Trophoblast cell (in vitro differentiated cells and primary cell): ENCODE measurements around the gene UBE2I.
A peak's percentile ranks its signal among the peaks of the same experiment; 100 is the strongest.
"Not testable (repeated sequence)": the region's sequence is repeated elsewhere in the genome, so short reads cannot be mapped to it uniquely, and the experiment has no call there.

Source experiments
- DNase-seq, 2 donors: peaks; one replicate each; pipeline ENCODE4 v3.0.0-alpha.2; 2016
- H2AFZ ChIP-seq: 2 replicates; pipeline ENCODE4 v1.6.1; 2013; ENCODE audit warnings: low read length, moderate library complexity, mild to moderate bottlenecking; ENCODE audit not compliant: insufficient read depth, poor library complexity
- H2AK5ac ChIP-seq: 2 replicates; pipeline ENCODE4 v1.6.1; 2013; ENCODE audit warnings: mild to moderate bottlenecking, low read length
- H2BK120ac ChIP-seq: 2 replicates; pipeline ENCODE4 v1.6.1; 2013; ENCODE audit warnings: low read length, mild to moderate bottlenecking, moderate library complexity; ENCODE audit not compliant: insufficient read depth, poor library complexity
- H2BK12ac ChIP-seq: 2 replicates; pipeline ENCODE4 v1.6.1; 2013; ENCODE audit warnings: mild to moderate bottlenecking, low read length, moderate library complexity
- H2BK5ac ChIP-seq: 2 replicates; pipeline ENCODE4 v1.6.1; 2013; ENCODE audit warnings: low read length, low read depth, moderate library complexity, mild to moderate bottlenecking; ENCODE audit not compliant: poor library complexity
- H3K14ac ChIP-seq: 2 replicates; pipeline ENCODE4 v1.6.1; 2013; ENCODE audit warnings: mild to moderate bottlenecking, low read length
- H3K18ac ChIP-seq: 2 replicates; pipeline ENCODE4 v1.6.1; 2013; ENCODE audit warnings: mild to moderate bottlenecking, low read length
- H3K23ac ChIP-seq: 2 replicates; pipeline ENCODE4 v1.6.1; 2013; ENCODE audit warnings: low read length
- H3K27ac ChIP-seq: 2 replicates; pipeline ENCODE4 v1.5.1; 2013; ENCODE audit warnings: low read depth, mild to moderate bottlenecking, inconsistent platforms, low read length, moderate library complexity
- H3K27me3 ChIP-seq: 2 replicates; pipeline ENCODE4 v1.6.1; 2013; ENCODE audit warnings: inconsistent platforms, mild to moderate bottlenecking, low read length, moderate library complexity; ENCODE audit not compliant: insufficient read depth
- H3K36me3 ChIP-seq, 2 experiments: 1 replicate in 1 of 2; 2 replicates in 1 of 2; pipeline ENCODE4 v1.6.1; 2013; ENCODE audit warnings: low read length in 2 of 2, mild to moderate bottlenecking in 2 of 2, moderate library complexity in 1 of 2; ENCODE audit not compliant: insufficient read depth in 2 of 2, control insufficient read depth in 1 of 2
- H3K4ac ChIP-seq: 2 replicates; pipeline ENCODE4 v1.6.1; 2013; ENCODE audit warnings: low read depth, mild to moderate bottlenecking, low read length, moderate library complexity
- H3K4me1 ChIP-seq, 2 experiments: 1 replicate in 1 of 2; 2 replicates in 1 of 2; pipeline ENCODE4 v1.6.1; 2013; ENCODE audit warnings: low read length in 2 of 2, mild to moderate bottlenecking in 2 of 2, moderate library complexity in 1 of 2; ENCODE audit not compliant: insufficient read depth in 2 of 2, control insufficient read depth in 1 of 2
- H3K4me2 ChIP-seq: 2 replicates; pipeline ENCODE4 v1.6.1; 2013; ENCODE audit warnings: inconsistent platforms, mild to moderate bottlenecking, low read length, moderate library complexity
- H3K4me3 ChIP-seq: 2 replicates; pipeline ENCODE4 v1.5.1; 2013; ENCODE audit warnings: mild to moderate bottlenecking, low read depth, low read length, inconsistent platforms
- H3K79me1 ChIP-seq: one replicate; pipeline ENCODE4 v1.6.1; 2013; ENCODE audit warnings: low read length
- H3K79me2 ChIP-seq: 2 replicates; pipeline ENCODE4 v1.6.1; 2013; ENCODE audit warnings: low read length, mild to moderate bottlenecking; ENCODE audit not compliant: control insufficient read depth, insufficient read depth, poor library complexity
- H3K9ac ChIP-seq: 2 replicates; pipeline ENCODE4 v1.6.1; 2013; ENCODE audit warnings: mild to moderate bottlenecking, low read length
- H3K9me3 ChIP-seq: 2 replicates; pipeline ENCODE4 v1.6.1; 2013; ENCODE audit warnings: low read depth, mild to moderate bottlenecking, control low read depth, inconsistent platforms, low read length; ENCODE audit not compliant: insufficient read depth
- H4K12ac ChIP-seq: 2 replicates; pipeline ENCODE4 v1.6.1; 2013; ENCODE audit warnings: low read depth, mild to moderate bottlenecking, low read length, moderate library complexity
- H4K8ac ChIP-seq: 2 replicates; pipeline ENCODE4 v1.6.1; 2013; ENCODE audit warnings: low read depth, mild to moderate bottlenecking, low read length, moderate library complexity
- H4K91ac ChIP-seq: one replicate; pipeline ENCODE4 v1.6.1; 2013; ENCODE audit warnings: low read depth, mild to moderate bottlenecking, low read length, moderate library complexity
- WGBS: extraction: QIAGEN DNeasy Blood & Tissue Kit; methylation state at CpG from one replicate; pipeline ENCODE4 v1.1.7; 2013; ENCODE audit warnings: missing lambda C conversion rate; ENCODE audit not compliant: insufficient read length, insufficient coverage; ENCODE audit errors: extremely low coverage; 5-methylcytosine and 5-hydroxymethylcytosine counted together

UBE2I gene

GRCh38 chr16:1265090-1265630, 44.3 kb upstream of the UBE2I start:
- Histone ChIP-seq H4K12ac (no peak overlapping the region), H2BK120ac (no peak overlapping the region), H2AFZ (no peak overlapping the region), H2BK12ac (no peak overlapping the region), H4K91ac (no peak overlapping the region), H3K27me3 (no peaks in the 10 kb centered on the region), H3K23ac (peak overlapping the region; percentile 68), H4K8ac (no peak overlapping the region), H3K4me3 (peak overlapping the region; percentile 6), H3K14ac (no peak overlapping the region), H3K36me3 (no peaks in the 10 kb centered on the region), H3K9ac (no peak overlapping the region), H3K4me1 (no peaks in the 10 kb centered on the region), H3K79me2 (no peaks in the 10 kb centered on the region), H3K18ac (no peak overlapping the region), H3K9me3 (peaks cover 11% of the 10 kb centered on the region), H3K4me2 (no peak overlapping the region), H3K4ac (no peak overlapping the region), H2AK5ac (no peak overlapping the region), H3K27ac (no peak overlapping the region), H2BK5ac (no peak overlapping the region), H3K79me1 (no peaks in the 10 kb centered on the region)
- WGBS = no CpG with 5 or more reads among the region's 13 CpGs
- DNase-seq = peak; percentile 90 to 96

- Histone ChIP-seq H3K27me3 (no peaks in the 10 kb centered on the region), H3K23ac (no peak overlapping the region), H3K27ac (no peak overlapping the region), H3K14ac (no peak overlapping the region), H2AFZ (no peak overlapping the region), H4K91ac (no peak overlapping the region), H3K4me2 (no peak overlapping the region), H3K4me1 (no peaks in the 10 kb centered on the region), H2BK12ac (no peak overlapping the region), H3K79me2 (no peaks in the 10 kb centered on the region), H4K8ac (no peak overlapping the region), H3K4ac (no peak overlapping the region), H4K12ac (no peak overlapping the region), H3K36me3 (no peaks in the 10 kb centered on the region), H3K9me3 (peaks cover 11% of the 10 kb centered on the region), H2BK5ac (no peak overlapping the region), H3K4me3 (no peak overlapping the region), H3K18ac (no peak overlapping the region), H3K79me1 (no peaks in the 10 kb centered on the region), H3K9ac (no peak overlapping the region), H2AK5ac (no peak overlapping the region), H2BK120ac (no peak overlapping the region)
- DNase-seq = peak; percentile 41 to 71
- no CpG with 5 or more reads among the region's 19 CpGs for WGBS
Measured at GRCh38 chr16:1265826-1266225, 43.6 kb upstream of the UBE2I start.

- H2BK120ac ChIP-seq, H3K9me3 ChIP-seq, H3K79me2 ChIP-seq, H3K18ac ChIP-seq, H3K4me1 ChIP-seq, H3K36me3 ChIP-seq, H3K23ac ChIP-seq, H2BK12ac ChIP-seq, H3K4ac ChIP-seq, H3K14ac ChIP-seq, H2BK5ac ChIP-seq, H3K79me1 ChIP-seq, H4K8ac ChIP-seq, H3K27ac ChIP-seq, H3K4me2 ChIP-seq, DNase-seq, H2AFZ ChIP-seq, H3K4me3 ChIP-seq, H3K9ac ChIP-seq, H3K27me3 ChIP-seq, H4K12ac ChIP-seq, H2AK5ac ChIP-seq, H4K91ac ChIP-seq: not testable (repeated sequence)
- WGBS = no CpG with 5 or more reads among the region's 7 CpGs
Measured at GRCh38 chr16:1269418-1269817, 40.0 kb upstream of the UBE2I start.

- Histone ChIP-seq H2AFZ (no peak overlapping the region), H2BK5ac (no peak overlapping the region), H3K27ac (no peak overlapping the region), H3K79me2 (no peaks in the 10 kb centered on the region), H4K12ac (no peak overlapping the region), H3K36me3 (no peaks in the 10 kb centered on the region), H3K9me3 (peaks cover 3% of the 10 kb centered on the region), H2BK120ac (no peak overlapping the region), H3K4me2 (no peak overlapping the region), H3K4ac (no peak overlapping the region), H2AK5ac (no peak overlapping the region), H4K91ac (no peak overlapping the region), H3K4me1 (no peaks in the 10 kb centered on the region), H3K23ac (no peak overlapping the region), H3K14ac (no peak overlapping the region), H3K27me3 (no peaks in the 10 kb centered on the region), H4K8ac (no peak overlapping the region), H3K4me3 (peak overlapping the region; percentile 18), H3K79me1 (no peaks in the 10 kb centered on the region), H3K9ac (no peak overlapping the region), H2BK12ac (no peak overlapping the region), H3K18ac (no peak overlapping the region)
- no CpG with 5 or more reads among the region's 12 CpGs for WGBS
- no peak for DNase-seq
Measured at GRCh38 chr16:1271380-1271723, 38.1 kb upstream of the UBE2I start.
